Globus pallidus (tissue), 1 donor: Measurements from ENCODE around the gene BABAM2.
"Not testable (repeated sequence)": the region's sequence is repeated elsewhere in the genome, so short reads cannot be mapped to it uniquely, and the experiment has no call there.

Source experiments
- DNase-seq: peaks from one replicate; pipeline ENCODE4 v3.0.0-alpha.2; 2015; ENCODE audit warnings: low spot score

The BABAM2 gene

DNA sequence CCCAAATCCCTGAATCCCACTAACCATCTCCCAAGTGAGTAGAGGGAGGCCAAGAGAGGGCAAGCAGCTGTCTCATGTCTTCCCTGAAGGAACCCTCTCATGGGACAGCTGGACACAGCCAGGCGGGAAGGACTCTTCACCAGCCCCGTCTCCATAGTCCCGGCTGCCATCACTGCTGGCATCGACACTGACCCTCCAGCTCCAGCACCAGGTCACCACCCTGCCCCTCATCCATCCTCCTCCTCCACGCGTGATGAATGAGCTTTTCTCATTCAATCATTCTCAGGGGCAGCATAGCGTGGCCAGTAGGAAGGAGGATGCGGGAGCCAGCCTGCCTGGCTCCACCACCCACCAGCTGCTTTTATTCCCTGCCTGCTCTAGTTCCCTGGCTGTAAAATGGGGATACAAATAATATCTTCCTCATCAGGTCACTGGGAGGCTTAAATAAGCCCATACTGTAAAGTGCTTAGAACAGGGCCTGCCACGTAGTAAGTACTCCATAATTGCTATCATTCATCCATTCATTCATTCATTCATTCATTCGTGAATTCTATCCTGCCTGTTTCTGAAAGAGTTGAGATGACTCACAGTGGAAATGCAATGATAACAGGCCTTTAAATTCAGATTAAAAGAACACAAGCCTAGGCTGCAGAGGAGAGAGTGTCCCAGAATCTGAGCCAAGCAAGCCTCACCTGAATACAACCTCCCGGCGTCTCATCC is 471.6 kb downstream of the BABAM2 start:
- DNase-seq, result no peak

DNA sequence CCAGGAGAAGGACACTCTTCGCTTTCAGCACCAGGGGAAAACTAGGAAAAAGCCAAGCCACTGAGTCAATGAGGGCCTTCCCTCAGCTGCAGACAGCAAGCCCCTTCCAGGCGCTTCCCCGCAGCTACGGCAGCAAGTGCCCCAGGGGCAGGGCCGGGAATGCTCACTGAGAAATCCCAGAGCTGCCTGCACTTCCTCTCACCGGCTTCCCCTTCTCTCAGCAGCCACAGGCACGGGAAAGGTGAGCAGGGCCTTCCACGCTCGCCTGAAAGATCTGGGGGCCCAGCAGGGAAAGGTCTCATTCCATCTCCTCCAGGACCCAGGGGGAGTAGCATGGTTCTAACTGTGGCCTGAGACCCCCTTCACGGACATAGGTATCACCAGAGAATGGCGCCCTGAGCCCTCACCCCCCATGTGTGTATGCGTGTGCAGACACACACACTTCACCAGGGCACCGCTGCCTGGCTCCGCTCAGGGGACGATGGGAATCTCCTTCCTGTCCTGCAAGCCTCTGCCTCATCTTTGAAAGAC is 472.5 kb downstream of the BABAM2 start:
- no peak for DNase-seq

DNA sequence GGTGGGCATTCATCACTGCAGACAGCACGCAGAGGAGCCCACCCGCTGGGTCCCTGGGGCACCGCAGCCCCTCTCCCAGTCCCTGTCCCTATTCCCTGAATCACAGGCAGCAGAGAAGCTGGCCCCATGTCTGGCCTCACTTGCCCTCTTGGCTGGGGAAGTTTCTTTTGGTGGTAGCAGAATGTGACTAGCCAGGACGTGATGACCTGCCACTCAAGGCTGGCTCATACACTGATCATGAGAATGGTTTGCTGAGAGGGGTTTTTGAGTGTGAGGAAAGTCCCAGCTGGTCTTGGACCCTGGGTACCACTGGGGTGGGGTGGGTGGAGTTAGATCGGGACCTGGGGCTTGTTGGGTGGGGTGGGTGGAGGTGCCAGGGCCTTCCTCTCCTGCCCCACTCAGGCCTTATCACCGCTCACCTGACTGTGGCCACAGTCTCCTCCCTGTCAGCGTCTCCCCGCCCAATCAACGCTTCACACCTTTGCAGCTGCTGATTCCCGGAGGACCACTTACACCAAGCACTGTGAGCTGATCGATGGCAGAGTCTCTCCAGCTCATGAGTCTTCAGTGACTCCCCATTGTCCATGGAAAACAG is 473.3 kb downstream of the BABAM2 start:
- DNase-seq, result no peak

DNA sequence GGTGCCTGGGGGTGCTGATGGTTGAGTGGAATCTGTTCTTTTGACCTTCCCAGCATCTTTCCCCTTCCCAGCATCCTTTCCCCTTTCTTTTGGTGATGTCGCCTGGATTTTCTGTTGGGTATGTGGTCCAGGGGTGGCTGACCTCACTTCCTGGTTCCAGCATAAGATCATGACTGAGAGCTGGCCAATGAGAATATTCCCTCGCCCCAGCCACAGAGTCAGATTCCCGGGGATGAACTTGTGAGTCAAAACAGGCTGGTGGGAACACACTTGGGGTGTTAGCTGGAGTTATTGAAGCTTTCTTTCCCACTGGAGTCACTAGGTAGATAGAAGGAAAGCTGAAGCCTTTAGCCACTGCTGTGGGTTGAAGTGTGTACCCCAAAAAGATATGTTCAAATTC is 474.1 kb downstream of the BABAM2 start:
- no peak for DNase-seq

DNA sequence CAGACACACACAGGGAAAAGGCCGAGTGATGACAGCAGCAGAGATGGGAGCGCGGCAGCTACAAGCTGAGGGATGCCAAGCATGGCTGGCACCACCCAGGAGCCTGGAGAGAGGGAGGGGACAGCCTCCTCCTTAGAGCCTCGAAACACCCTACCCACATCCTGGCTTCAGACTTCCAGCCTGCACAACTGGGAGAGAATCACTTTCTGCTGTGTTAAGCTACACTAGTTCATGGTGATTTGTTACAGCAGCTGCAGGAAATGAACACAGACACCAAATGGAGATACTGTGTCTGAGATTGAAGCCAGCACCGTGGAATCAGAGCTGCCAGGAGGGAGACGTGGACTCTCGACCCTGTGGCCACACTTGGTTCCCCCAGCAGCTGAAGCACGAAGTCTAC is 474.6 kb downstream of the BABAM2 start:
- DNase-seq, result no peak

DNA sequence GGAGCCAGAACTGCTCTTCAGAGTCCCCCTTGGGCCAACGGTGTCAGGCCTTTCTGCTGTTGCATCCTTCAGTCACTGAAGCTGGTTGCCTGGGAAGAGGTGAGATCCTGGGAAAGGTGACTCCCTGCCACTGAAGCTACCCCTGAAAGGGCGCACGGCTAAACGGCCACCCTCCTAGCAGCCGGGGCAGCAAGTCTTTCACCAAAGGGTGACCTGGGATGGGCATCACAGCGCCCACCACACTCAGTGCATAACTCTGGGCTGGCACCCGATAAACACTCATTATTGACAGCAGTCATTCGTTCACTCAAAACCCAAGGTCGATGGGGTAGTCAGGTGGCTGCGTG is 475.6 kb downstream of the BABAM2 start:
- DNase-seq, result no peak

DNA sequence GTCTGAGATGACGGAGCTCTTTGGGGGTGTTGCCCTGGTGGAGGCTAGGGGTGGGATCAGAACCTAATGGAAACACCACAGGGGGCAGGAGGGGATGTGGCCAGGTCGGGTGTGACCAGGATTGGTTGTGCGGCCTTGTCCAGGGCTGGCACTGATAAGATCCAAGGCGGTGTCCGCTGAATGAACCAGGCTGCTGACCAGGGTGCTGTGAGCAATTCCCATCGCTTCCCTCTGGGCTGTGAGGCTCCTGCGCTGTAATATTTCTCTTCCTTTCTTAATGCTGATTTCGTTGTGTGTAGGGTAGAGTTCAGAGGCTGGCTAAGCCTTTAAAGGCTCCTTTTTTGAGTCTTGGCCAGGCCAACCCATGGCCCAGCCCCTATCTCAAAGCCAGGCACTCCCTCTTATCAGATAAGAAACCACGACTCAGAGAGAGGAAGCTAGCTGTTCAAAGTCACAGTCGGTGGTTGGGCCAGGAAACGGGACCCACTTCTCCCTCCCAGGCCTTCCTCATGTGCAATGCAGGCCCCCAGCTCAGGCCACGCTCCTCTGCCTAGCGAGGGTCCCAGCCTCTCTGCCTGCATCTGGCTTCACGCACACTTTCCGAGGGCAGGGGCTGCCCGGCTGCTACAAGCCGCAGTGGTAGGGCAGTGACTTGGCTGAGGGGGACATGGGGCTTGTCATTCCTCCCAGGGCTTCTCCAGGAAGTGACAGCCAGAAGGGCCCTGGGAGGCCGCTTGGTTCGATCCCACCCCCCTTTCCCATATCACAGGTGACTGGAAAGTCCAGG is 476.2 kb downstream of the BABAM2 start:
- DNase-seq, result no peak

DNA sequence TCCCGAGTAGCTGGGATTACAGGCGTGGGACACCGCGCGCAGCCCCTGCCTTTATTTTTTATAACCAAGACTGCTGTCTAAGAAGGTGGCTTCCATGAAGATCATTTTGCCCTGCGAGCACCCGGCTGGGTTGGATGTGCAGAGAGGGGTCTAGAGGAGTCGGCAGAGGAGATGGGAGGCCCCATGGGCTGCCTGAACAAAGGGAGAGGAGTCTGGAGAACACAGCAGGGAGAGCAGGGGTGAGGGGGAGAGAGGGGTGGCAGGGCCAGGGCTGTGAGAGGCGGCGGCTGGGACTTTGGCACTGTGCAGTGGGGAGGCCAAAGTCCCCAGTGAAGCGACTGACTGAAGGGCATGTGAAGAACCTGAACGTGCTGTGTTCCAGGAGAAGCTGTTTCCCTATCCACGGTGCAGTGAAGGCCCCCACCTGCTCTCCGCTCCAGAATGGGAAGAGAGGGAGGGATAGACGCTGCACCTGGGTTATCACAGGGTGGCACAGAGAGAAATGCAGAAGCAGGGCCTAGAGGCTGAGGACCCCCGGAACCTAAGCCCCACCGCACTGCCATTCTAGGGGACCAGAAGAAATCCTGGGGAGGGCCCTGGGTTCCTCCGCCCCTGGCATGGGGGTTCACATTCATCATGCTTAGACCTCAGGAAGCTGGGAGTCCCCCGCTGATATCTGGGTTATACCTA is 477.3 kb downstream of the BABAM2 start:
- DNase-seq, result no peak

DNA sequence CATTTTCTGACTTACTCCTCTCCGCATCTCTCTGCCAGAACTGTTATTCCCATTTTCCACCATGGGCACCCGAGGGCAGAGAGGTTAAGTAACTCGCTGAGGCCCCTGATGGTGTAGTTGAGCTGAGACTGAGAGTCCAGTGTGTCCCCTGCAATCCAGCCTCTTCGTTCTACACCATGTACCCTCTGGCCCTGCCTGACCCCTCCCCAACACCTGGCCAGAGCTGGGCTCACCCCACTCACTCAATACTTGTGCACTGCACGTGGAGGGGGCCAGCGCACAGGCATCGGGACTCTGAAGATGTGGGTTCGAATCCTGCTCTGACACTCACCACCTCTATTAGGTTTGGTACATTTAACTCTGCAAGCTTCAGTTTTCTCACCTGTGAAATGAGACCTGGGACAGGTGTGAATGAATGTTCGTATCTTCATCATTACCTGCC is 477.8 kb downstream of the BABAM2 start:
- DNase-seq, result no peak

DNA sequence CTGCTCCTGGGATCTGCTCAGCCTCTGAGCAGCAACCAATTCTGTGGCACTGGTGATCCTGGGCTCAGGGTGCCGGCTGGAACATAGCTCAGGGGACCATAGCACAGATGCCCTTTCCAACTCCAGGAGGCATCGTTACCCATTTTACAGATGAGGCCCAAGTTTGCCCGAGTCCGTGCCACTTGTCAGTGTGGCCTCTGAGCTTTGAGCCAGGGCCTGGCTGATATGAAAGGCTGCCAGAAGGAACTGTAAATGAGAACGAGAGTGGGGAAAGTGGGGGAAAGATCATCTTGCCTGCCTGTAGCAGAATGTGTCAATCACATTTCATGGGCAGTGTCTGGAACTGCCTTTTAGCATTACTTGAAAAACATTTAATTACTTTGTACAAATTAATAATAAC is 478.8 kb downstream of the BABAM2 start:
- no peak for DNase-seq

DNA sequence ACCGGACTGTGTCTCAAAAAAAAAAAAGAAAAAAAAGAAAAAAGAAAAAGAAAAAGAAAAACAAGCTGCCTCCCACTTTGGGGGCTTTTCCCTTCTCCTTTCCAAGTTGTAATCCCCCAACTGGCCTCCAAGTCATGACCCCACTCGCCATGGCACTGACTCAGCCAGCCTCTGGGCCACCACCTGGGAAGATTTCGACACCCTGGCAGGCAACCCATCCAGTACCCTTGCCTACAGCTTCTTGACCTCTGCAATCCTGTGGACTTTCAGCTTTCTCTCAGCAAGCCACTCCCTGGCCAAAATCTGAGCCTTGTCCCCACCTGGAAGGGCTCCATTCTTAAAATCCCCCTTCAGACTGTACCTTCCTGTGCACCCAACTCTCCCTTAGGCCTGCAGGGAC is 479.8 kb downstream of the BABAM2 start:
- no peak for DNase-seq

DNA sequence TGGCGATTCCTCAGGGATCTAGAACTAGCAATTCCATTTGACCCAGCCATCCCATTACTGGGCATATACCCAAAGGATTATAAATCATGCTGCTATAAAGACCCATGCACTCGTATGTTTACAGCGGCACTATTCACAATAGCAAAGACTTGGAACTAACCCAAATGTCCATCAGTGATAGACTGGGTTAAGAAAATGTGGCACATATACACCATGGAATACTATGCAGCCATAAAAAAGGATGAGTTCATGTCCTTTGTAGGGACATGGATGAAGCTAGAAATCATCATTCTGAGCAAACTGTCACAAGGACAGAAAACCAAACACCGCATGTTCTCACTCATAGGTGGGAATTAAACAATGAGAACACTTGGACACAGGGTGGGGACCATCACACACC is 481.2 kb downstream of the BABAM2 start:
- DNase-seq, result not testable (repeated sequence)

DNA sequence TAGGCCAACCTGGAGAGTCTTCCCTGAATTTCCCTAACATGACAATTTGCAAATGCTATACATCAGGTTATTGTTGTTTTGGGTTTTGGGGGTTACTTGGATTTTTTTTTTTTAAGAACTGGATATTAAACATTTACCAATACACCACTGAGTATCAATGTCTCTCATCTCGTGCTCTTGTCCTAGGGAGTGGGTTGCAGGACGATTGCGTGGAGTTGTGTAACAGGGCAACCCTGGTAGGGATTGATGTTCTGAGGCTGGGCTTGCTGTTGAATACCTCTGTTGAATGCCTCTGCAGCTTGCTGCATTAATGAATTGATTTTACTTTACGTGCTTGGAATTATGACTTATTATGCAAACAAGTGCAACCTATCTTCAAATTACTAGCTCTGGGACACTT is 483.3 kb downstream of the BABAM2 start:
- no peak for DNase-seq

DNA sequence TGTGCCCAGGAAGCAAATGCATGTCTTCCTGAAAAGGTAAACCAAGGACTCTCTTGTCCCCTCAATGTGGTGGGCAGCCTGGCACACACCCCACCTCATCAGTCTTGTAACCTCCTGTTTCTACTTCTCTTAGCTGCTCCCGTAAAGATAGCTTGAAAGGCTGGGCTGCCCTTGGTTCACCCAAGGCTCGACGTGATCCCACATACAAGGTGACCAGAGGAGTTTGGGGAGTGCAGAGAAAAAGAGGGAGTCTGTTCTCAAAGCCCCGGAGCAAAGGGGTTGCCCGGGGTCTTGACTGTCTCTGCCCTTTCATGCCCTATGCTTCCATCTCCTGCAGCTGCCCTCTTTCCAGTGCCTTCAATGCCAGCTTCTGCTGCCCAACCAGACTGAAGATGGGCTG is 483.8 kb downstream of the BABAM2 start:
- no peak for DNase-seq

DNA sequence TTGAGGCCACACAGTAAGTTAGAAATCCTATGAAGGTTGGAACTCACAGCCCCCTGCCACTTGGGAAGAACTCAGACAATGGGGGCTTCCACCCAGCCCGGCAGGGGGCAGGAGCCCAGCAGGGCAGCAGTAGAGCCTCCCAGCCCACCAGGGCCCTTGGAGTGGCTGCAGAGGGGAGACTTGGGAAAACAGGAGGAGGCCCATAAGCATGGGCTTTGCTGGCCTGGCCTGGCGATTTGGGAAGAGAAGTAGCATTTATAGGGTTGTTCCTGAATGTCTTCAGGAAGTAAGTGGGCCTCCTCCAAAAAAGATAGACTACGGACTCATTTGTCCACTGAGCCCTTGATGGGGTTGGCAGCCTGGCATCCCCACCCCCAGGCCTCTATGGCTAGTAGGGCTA is 484.7 kb downstream of the BABAM2 start:
- DNase-seq, result no peak

DNA sequence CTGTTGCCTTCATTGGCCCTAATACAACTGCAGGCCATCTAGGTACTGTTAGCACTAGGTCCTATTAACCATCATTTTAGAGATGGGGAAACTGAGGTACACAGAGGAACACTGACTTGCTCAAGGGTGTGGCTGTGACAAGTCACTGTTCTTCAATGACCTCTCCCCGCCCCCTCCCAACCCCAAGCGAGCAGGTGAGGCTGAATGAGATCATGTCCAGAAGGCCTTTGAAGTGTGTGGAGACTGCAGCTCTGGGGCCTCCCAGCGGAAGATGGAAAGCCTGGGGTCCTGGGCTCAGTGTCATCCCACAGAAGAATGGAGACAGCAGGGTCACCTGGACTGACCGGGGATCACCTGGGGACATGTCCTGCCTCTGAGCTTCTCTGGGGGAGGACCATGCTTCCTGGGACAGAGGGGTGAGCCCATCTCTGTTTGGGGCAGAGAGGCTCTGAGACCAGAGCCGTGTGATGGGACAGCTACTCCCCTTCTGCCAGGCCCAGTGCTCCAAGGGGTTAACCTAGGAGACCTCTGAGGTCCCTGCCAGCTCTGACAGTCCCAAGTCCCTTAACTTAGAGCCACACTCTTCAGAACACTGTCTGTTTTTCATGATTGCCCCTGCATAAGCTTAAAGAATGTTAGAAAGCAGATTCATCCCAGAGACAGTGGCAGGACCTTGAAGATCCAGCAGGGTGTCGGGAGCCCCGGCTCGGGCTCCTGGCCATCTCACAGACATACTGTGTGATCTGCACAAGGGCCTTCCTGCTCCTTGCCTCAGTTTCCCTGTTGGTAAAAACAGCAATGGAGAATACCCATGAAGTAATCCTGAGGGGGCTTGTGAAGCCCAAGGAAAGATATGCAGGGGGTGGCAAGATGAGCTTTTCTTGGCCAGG is 485.5 kb downstream of the BABAM2 start:
- DNase-seq, result no peak

DNA sequence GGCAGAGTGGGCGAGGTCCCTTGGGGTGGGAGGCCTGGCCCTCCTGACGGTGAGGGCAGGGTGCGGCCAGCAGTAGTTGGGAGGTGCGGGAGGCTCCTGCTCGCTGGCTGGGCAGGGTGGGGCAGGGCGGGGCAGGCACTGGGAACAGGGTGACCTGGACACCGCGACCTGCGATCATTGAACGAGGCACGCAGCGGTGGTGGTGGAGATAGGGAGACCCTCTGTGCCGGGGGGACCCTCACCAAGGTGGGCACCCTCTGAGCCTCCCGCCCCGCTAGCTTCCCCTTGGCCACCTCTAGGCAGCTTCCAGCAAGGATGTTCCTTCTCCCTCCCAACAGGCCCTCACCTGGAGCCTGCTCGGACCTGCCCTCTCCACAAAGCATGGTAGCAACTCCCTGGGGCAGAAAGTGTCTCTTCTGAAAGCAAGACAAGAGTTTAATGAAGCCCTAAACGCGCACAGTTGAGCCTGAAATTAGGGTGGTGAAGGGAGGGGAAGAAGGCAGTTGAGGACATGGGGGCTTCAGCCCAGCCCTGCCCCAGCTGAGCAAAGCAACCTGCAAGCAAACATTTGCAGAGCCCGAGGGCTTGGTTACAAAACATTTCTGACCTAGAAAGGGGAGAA is 486.8 kb downstream of the BABAM2 start:
- no peak for DNase-seq

DNA sequence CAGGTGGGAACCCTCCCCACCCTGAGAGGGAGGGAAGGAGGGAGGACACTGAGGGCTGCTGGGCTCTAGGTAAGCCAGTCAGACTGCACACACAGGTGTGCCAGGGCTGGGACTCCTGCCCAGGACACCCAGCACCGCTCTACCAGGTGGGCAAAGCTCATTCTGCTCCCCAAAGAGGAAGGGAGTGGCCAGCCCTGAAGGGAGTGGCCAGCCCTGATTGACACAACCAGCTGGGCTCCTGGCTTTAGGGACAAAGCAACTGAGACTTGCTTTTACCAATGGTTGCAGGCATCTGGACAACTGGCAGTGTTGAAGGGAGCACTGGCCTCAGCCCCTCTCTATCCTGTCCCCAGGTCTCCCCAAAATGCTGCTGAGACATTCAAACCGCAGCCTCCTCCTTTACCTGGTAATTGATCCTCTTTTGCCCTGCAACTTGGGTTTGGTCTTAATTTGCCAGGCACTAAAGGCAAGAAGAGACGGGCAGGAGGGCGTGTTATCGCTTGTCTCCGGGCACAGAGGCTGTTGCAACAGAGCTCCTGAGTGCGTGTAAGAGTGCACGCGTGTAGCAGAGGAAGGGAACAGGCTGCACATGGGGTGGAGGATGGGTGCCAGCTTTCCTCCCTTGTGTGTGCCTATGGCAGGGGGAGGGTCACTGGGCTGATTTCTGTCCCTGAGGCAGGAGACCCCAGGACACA is 487.6 kb downstream of the BABAM2 start:
- no peak for DNase-seq

DNA sequence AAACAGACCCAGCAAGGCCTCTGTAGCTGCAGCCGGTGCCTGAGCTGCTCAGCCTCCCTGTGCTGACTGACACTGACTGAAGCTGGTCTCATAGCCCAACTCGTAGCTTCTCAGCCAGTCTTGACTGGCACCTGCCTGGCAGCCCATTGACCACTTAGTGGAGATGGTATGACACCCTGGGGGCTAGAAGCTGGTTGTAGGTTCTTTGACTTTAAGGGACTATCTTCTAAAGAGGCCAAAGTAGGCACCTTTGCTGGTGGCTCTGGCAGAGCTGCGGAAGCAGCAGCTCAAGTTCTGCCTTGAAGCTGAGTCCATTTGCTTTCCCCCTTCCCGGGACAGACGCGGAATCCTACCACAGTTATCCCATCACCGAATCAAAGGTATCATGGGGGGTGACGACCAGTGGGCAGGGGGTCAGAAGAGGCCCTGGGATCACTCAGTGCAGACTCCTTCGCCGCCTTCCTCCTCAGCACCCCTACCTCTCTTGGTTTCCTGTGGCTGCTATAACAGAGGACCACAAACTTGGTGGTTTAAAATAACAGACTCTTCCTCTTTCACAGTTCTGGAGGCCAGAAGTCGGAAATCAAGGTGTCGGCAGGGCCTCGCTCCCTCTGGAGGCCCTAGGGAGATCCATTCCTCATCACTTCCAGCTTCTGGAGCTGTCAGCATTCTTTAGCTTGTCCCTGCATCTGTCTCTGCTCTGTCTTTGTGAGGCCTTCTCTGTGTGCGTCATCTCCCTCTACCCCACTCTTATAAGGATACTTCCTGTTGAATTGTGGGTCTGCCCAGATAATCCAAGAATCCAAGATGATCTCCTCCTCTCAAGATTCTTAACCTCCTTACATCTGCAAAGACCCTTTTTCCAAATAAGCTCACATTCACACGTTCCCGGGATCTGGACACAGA is 488.4 kb downstream of the BABAM2 start:
- DNase-seq, result no peak
